NT2/D1 (cell line): ENCODE data around the gene C1orf226.

ENCODE experiments used
- SUZ12 ChIP-seq: IDR thresholded peaks from 2 replicates; pipeline ENCODE4 v1.6.1; 2011; ENCODE audit not compliant: insufficient read length, insufficient read depth; ENCODE audit errors: extremely low read depth
- YY1 ChIP-seq: IDR thresholded peaks from 2 replicates; pipeline ENCODE4 v1.6.1; 2011; ENCODE audit not compliant: insufficient read length, insufficient read depth
- ZNF274 ChIP-seq: IDR thresholded peaks from 2 replicates; pipeline ENCODE4 v1.6.1; 2011; ENCODE audit warnings: mild to moderate bottlenecking, low read depth, low read length

- TF ChIP-seq YY1 (no peak), ZNF274 (no peak), SUZ12 (no peak)
Measured at GRCh38 chr1:162376691-162377090, 4.8 kb upstream of the C1orf226 start, which contains the start of gene SPATA46.
